Measurements from ENCODE around the gene CASK. TPM values are rescaled to one million over a fixed set of nuclear protein-coding genes. Genes with fewer than 3 reads are reported as not detected.

Gene CASK
- total RNA-seq, 2 donors from 2014 or later, result 90.8 to 107 TPM

- H3K9ac ChIP-seq (ENCODE audit: low read depth in 2 of 2, low read length in 2 of 2), result no peak overlapping the region
- H3K27ac ChIP-seq, result no peak overlapping the region
- no peaks in the 10 kb centered on the region for H3K27me3 ChIP-seq
- H3K4me1 ChIP-seq, result no peaks in the 10 kb centered on the region
- DNase-seq, result no peak
- H3K36me3 ChIP-seq, result no peaks in the 10 kb centered on the region
- intact Hi-C loops (cut with DNase I), result no loop called here
- no peaks in the 10 kb centered on the region for H3K9me3 ChIP-seq
- no peak overlapping the region for H3K4me3 ChIP-seq
- no peak for TF ChIP-seq CTCF (IDR thresholded peaks at IDR 0.05)
These were observed 444.9 kb downstream of the CASK start for GRCh38 chrX:41478381-41478911.

GRCh38 chrX:41475591-41476241 lies 447.6 kb downstream of the CASK start:
- no peaks in the 10 kb centered on the region for H3K27me3 ChIP-seq
- no peak overlapping the region for H3K4me3 ChIP-seq
- no peak for DNase-seq
- H3K36me3 ChIP-seq, result no peaks in the 10 kb centered on the region
- no peak for TF ChIP-seq CTCF (IDR thresholded peaks at IDR 0.05)
- H3K4me1 ChIP-seq, result no peaks in the 10 kb centered on the region
- no peak overlapping the region for H3K9ac ChIP-seq (ENCODE audit: low read depth in 2 of 2, low read length in 2 of 2)
- H3K9me3 ChIP-seq, result no peaks in the 10 kb centered on the region
- intact Hi-C loops (cut with DNase I), result no loop called here
- H3K27ac ChIP-seq, result no peak overlapping the region

GRCh38 chrX:41475191-41475590 lies 448.2 kb downstream of the CASK start:
- no peak for DNase-seq
- H3K9ac ChIP-seq (ENCODE audit: low read depth in 2 of 2, low read length in 2 of 2), result no peak overlapping the region
- intact Hi-C loops (cut with DNase I), result no loop called here

GRCh38 chrX:41474726-41475100 lies 448.6 kb downstream of the CASK start:
- H3K27ac ChIP-seq, result no peak overlapping the region
- no peaks in the 10 kb centered on the region for H3K4me1 ChIP-seq
- H3K4me3 ChIP-seq, result no peak overlapping the region
- H3K36me3 ChIP-seq, result no peaks in the 10 kb centered on the region
- intact Hi-C loops (cut with DNase I), result no loop called here
- no peak for DNase-seq
- TF ChIP-seq CTCF (IDR thresholded peaks at IDR 0.05), result no peak
- no peaks in the 10 kb centered on the region for H3K27me3 ChIP-seq
- H3K9me3 ChIP-seq, result no peaks in the 10 kb centered on the region
- H3K9ac ChIP-seq (ENCODE audit: low read depth in 2 of 2, low read length in 2 of 2), result no peak overlapping the region

More at GRCh38 chrX:41475191-41475590, 448.2 kb downstream of the CASK start:
- TF ChIP-seq CTCF (IDR thresholded peaks at IDR 0.05), result no peak
- Histone ChIP-seq H3K36me3 (no peaks in the 10 kb centered on the region), H3K27me3 (no peaks in the 10 kb centered on the region), H3K4me1 (no peaks in the 10 kb centered on the region), H3K9me3 (no peaks in the 10 kb centered on the region), H3K4me3 (no peak overlapping the region), H3K27ac (no peak overlapping the region)

- no peaks in the 10 kb centered on the region for H3K27me3 ChIP-seq
- no peaks in the 10 kb centered on the region for H3K4me1 ChIP-seq
- no peak overlapping the region for H3K9ac ChIP-seq (ENCODE audit: low read depth in 2 of 2, low read length in 2 of 2)
- no peak overlapping the region for H3K27ac ChIP-seq
- no peaks in the 10 kb centered on the region for H3K36me3 ChIP-seq
- no peak overlapping the region for H3K4me3 ChIP-seq
- H3K9me3 ChIP-seq, result no peaks in the 10 kb centered on the region
- TF ChIP-seq CTCF (IDR thresholded peaks at IDR 0.05), result no peak
- no peak for DNase-seq
- intact Hi-C loops (cut with DNase I), result no loop called here
These were observed 449.2 kb downstream of the CASK start for GRCh38 chrX:41473936-41474725.
